Measurements from ENCODE around the gene HBG1.

DNA sequence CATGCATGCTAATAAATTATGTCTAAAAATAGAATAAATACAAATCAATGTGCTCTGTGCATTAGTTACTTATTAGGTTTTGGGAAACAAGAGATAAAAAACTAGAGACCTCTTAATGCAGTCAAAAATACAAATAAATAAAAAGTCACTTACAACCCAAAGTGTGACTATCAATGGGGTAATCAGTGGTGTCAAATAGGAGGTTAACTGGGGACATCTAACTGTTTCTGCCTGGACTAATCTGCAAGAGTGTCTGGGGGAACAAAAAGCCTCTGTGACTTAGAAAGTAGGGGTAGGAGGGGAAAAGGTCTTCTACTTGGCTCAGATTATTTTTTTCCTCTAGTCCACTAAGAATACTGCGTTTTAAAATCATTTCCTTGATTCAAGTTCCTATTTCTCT is 22.0 kb downstream of the HBG1 start:
- TF ChIP-seq CTCF (IDR thresholded peaks at IDR 0.05; ENCODE audit: low read depth, low read length, poor library complexity, severe bottlenecking) (no peak), EZH2phosphoT487 (IDR thresholded peaks at IDR 0.05; ENCODE audit: borderline replicate concordance, low read length) (no peak)
